HG02678 (cell line): ENCODE measurements around the gene ZNRF1.
"Not testable (repeated sequence)": the region's sequence is repeated elsewhere in the genome, so short reads cannot be mapped to it uniquely, and the experiment has no call there.

Source experiments
- ATAC-seq: cut with Tn5 transposase; IDR thresholded peaks from one replicate; pipeline ENCODE4 v1.9.1; 2021; ENCODE audit warnings: mild to moderate bottlenecking, moderate library complexity; ENCODE audit not compliant: unreplicated experiment

ZNRF1 gene

GRCh38 chr16:75026239-75026891, 27.5 kb downstream of the ZNRF1 start:
- ATAC-seq: not testable (repeated sequence)

- ATAC-seq: no peak
These were observed 28.1 kb downstream of the ZNRF1 start for GRCh38 chr16:75026892-75027391.

DNA sequence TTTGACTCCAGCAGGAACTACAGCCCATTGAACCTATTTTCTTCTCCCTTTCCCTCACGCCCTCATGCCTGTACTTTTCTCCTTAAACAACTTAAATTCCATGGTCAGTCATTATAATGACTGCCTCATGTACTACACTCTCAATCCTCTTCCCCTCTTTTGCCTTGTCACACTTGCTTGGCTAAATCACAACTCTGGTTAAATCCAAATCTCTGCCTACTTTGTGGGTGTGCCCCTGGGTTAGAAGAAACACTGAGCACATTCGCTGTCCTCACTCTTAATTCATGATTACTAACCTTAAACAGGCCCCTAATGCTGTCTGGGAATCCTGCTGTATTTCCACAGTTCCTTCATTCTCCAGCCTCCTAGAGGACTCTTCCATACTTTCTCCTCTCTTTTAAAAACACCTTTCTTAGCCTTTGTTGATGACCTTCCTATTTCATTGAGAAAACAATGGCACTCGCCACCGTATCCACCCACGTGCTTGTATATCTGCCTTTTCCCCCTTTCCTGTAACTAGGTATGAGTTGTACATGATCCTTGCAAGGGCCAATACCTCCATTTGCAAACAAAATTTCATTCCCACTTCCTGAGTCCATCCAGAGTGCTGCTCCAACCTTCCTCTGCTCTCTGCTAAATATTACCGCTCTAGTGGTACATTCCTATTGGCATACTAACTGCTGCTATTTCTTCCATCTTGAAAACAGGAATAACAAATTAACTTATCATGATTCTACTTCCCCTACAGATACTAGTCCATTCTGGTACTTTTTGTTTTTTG, 28.9 kb downstream of the ZNRF1 start:
- ATAC-seq: no peak

- no peak for ATAC-seq
These were observed 29.8 kb downstream of the ZNRF1 start for GRCh38 chr16:75028544-75029135.

DNA sequence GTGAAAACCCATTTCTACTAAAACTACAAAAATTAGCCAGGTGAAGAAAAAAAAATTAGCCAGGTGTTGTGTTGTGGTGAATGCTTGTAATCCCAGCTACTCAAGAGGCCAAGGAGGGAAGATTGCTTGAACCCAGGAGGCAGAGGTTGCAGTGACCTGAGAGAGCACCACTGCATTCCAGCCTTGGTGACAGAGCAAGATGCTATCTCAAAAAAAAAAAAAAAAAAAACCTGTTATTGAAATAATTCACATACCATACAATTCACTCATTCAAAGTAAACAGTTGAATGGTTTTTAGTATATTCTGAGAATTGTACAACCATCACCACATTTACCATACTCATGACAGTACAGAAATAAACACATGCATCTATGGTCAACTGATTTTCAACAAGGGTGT, 31.0 kb downstream of the ZNRF1 start:
- ATAC-seq: no peak

- no peak for ATAC-seq
These were observed 33.8 kb downstream of the ZNRF1 start for GRCh38 chr16:75032655-75033054.

DNA sequence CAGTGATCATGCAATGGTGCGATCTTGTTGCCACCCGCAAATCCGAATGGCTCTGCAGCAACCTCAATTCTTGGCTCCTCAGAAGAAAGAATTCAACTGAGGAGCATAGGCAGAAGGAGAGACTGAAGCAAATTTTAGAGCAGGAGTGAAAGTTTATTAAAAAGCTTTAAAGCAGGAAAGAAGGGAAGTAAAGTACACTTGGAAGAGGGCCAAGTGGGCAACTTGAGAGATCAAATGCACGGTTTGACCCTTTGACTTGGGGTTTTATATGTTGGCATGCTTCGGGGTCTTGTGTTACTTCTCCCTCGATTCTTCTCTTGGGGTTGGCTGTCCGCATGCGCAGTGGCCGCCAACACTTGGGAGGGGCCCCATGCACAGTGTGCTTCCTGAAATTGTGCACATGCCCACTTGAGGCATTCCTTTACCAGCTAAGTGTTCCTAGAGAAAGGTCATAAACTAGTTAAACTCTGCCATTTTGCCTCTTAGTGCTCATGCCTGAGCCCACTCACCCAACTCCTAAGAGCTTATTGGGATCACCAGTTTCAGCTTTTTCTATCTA, 36.7 kb downstream of the ZNRF1 start:
- no peak for ATAC-seq

- ATAC-seq: no peak
These were observed 39.4 kb downstream of the ZNRF1 start for GRCh38 chr16:75038036-75038858.

DNA sequence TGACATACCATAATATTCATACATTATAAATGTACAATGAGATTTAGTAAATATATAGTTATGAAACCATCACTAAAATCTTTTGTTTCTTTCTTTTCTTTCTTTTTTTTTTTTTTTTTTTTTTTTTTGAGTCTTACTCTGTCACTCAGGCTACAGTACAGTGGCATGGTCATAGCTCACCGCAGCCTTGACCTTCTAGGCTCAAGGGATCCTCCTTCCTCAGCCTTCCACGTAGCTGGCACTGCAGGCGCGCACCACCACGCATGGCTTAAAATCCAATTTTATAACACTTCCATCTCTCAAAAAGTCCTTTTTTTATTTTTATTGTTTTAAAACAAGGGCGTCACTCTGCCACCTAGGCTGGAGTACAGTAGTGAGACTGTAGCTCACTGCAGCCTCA, 41.1 kb downstream of the ZNRF1 start:
- ATAC-seq: no peak

- peak; percentile 12 for ATAC-seq
These were observed 43.8 kb downstream of the ZNRF1 start for GRCh38 chr16:75042426-75043174.

DNA sequence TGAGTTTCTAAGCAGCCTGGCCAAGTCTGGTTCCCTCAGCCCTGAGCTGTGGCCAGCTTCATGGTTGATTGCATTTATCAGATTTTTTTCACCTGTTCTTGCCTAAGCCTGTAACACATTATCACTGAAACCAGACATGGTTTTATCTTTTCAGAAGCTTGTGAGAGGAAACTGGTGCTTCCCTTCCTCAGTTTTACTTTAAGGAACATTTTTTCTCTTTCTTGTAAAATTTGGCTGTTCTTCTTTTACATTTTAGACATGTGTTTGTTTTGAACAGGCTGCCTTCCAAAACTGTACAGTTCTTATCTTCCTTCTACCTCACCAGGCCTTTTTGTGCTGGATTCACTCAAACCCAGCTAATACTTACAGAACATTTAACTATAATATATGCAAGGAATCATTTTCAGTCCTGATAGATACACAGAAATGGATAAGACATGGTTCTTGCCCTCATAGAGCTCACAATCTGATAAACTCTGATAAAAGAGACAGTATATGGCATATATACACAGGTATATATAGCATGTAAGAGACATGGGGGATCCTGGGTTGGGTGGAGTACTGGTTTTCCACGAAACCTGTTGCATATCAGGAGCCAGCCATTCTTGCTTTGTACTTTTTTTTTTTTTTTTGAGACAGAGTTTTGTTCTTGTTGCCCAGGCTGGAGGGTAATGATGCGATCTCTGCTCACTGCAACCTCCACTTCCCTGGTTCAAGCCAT, 44.5 kb downstream of the ZNRF1 start:
- ATAC-seq: peak; percentile 69

GRCh38 chr16:75044800-75045361, 46.1 kb downstream of the ZNRF1 start:
- ATAC-seq: no peak

GRCh38 chr16:75045424-75045823, 46.6 kb downstream of the ZNRF1 start:
- ATAC-seq: no peak

GRCh38 chr16:75048054-75048453, 49.2 kb downstream of the ZNRF1 start:
- no peak for ATAC-seq

DNA sequence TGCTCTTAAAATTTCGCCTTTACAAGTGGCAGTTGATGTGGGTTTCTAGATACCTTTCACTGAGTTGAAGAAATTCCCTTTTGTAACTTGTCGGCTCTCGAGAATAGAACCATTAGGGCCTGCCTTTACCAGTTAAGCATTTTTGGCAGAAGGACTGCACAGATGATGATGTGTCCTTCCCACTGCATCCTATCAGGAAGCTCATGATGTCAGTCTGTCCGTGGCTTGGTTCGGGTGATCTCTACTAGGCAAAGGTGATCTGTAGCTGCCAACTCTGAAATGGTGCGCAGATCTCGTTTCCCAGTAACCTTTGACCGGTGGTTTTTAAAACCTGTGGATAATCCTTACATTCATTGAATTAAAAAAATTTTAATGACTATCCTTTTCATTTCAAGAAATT, 49.7 kb downstream of the ZNRF1 start:
- no peak for ATAC-seq

DNA sequence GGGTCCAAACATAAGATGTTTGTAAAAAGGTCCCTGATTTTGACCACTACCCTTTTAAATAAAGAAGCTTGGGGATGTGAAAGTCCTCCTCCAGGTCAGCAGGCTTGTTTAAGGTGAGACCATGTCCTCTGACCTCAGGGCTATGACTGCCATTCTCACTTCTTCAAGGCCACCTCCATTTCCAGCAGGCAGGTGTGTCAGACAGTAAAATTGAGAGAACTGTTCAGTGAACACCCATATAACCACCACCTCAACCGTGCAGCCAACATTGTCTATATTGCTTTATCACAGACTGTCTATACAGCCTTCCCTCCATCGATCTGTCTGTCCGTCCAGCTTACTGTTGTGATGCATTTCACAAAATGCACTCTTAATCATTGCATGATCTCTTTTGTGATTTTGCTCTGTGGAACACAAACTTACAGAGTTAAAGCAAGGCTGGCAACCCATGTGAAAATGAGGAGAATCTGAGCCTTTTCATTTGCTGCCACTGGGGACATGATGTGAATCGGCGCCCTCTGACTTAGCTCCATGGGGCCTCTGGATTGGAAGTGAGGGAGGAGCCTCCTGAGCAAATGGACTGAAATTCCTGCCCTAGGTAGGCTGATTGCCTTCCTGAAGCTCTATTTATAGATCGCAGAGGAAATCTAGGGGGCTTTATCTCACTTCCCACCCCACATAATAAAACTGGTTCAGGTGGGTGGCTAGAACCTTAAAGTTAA, 53.8 kb downstream of the ZNRF1 start:
- no peak for ATAC-seq

DNA sequence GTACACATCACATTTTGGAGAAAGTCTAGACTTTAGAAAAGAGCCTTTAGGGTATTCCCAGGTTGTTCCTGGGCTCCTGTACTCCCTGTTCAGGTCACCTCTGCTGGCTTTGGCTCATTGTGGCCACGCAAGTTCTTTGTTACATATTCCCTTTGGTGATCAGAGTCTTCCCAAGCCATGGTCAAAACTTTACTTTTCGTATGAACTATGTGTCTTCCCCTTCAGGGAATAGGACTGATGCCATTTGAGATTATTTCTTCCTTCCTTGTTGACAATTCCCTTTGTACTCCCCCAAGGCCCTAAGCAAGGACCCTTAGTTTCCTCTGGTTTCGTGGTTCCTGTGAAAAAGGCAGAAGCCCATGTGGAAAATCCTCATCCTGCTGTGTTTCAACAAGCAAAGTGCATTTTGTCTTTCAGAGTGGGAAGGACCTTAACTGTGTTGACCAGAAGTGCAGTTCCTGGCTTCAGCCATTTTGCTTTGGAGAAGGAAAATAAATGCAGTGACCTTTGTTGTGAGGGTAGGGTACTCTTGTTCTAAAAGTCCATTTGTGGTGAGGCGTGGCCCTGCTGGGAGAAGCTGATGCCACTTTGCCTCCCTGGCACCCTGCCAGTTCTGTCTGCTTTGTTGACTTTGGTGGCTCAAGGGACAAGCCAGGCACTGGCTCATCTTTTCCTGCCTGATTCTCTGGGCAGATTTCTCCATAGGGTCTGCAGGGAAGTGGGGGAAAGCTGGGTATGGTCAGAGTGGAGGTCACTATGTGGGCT, 55.1 kb downstream of the ZNRF1 start:
- no peak for ATAC-seq

GRCh38 chr16:75054556-75054947, 55.7 kb downstream of the ZNRF1 start:
- no peak for ATAC-seq
